ENCODE measurements around the gene PHB1. TPM values are rescaled to one million over a fixed set of nuclear protein-coding genes. Genes with fewer than 3 reads are reported as not detected.

Gene PHB1
- total RNA-seq, 4 donors from 2014 or later = 98.7 to 108 (median 102) TPM

- 48 to 54% methylated on average over 3 of the region's 3 CpGs for WGBS, 2 donors (ENCODE audit: low coverage in 1 of 2)
- no peak for ATAC-seq
- no peak overlapping the region for H3K27ac ChIP-seq
- no peaks in the 10 kb centered on the region for H3K27me3 ChIP-seq
- peaks cover 3 to 86% (median 18%) of the 10 kb centered on the region in 3 donors for H3K4me1 ChIP-seq
- H3K4me3 ChIP-seq = no peak overlapping the region
- no peaks in the 10 kb centered on the region for H3K9me3 ChIP-seq
- no peak for TF ChIP-seq POLR2AphosphoS5 (IDR thresholded peaks at IDR 0.05)
- TF ChIP-seq EP300 (IDR thresholded peaks at IDR 0.05) = no peak
- TF ChIP-seq POLR2A (IDR thresholded peaks at IDR 0.05) = no peak
- no peak for TF ChIP-seq CTCF (IDR thresholded peaks at IDR 0.05)
- no peaks in the 10 kb centered on the region for H3K36me3 ChIP-seq
These were observed 57.2 kb downstream of the PHB1 start for GRCh38 chr17:49357516-49357915.

GRCh38 chr17:49356320-49356719 is 58.4 kb downstream of the PHB1 start:
- 68 to 85% methylated on average over 2 to 4 of the region's 5 CpGs for WGBS, 2 donors (ENCODE audit: low coverage in 1 of 2)
- no peak for ATAC-seq
- Histone ChIP-seq H3K9me3 (no peaks in the 10 kb centered on the region), H3K4me3 (no peak overlapping the region), H3K36me3 (no peaks in the 10 kb centered on the region), H3K27ac (no peak overlapping the region), H3K27me3 (no peaks in the 10 kb centered on the region), H3K4me1 (peaks cover 3 to 93% (median 18%) of the 10 kb centered on the region in 3 donors)
- TF ChIP-seq POLR2A (IDR thresholded peaks at IDR 0.05) = no peak
- TF ChIP-seq POLR2AphosphoS5 (IDR thresholded peaks at IDR 0.05) = no peak
- TF ChIP-seq CTCF (IDR thresholded peaks at IDR 0.05) = no peak
- TF ChIP-seq EP300 (IDR thresholded peaks at IDR 0.05) = no peak

Small RNA genes within 50 kb of the gene (small RNA-seq; reads per million reads assigned to genes)
- gene RF00019 = 0 reads per million in 4 donors

Other genes starting within 250 kb of the PHB1 start
- 1 to 10 TPM in 2 of 4 donors, not detected in 2; 1.2 TPM for gene GNGT2, start 204.3 kb downstream of the PHB1 start, total RNA-seq
- gene ABI3, start 204.2 kb downstream of the PHB1 start, total RNA-seq = 1 to 10 TPM; 1.1 to 6.6 (median 5.0) TPM
- under 1 TPM in 3 of 4 donors, not detected in 1; 0.13 to 0.92 (median 0.39) TPM for gene PHOSPHO1, start 184.1 kb downstream of the PHB1 start, total RNA-seq
- 100 to 1,000 TPM in 2 of 4 donors, 10 to 100 TPM in 2; 56.0 to 124 (median 92.2) TPM for gene ZNF652, start 52.6 kb downstream of the PHB1 start, total RNA-seq
- gene NGFR, start 80.4 kb upstream of the PHB1 start, total RNA-seq = 10 to 100 TPM; 10.6 to 21.3 (median 16.1) TPM
- gene NXPH3, start 161.0 kb upstream of the PHB1 start, total RNA-seq = 10 to 100 TPM; 24.4 to 26.4 (median 25.0) TPM

All from gastroesophageal sphincter (tissue), 4 donors.